H9 (cell line): ENCODE data around the gene ZCWPW2. TPM values are rescaled to one million over a fixed set of nuclear protein-coding genes. Genes with fewer than 3 reads are reported as not detected.
A peak's percentile ranks its signal among the peaks of the same experiment; 100 is the strongest.

Experiments
- DNase-seq: peaks from one replicate; pipeline ENCODE4 v3.0.0-alpha.2; 2017
- H2AFZ ChIP-seq: one replicate; pipeline ENCODE4 v1.6.1; 2013; ENCODE audit warnings: mild to moderate bottlenecking, low read length, control low read depth, moderate library complexity
- H2AK5ac ChIP-seq: 2 replicates; pipeline ENCODE4 v1.6.1; 2013; ENCODE audit warnings: low read length, control low read depth, mixed read lengths; ENCODE audit not compliant: insufficient read length
- H2BK120ac ChIP-seq: one replicate; pipeline ENCODE4 v1.6.1; 2013; ENCODE audit warnings: low read depth, mild to moderate bottlenecking, low read length, control low read depth, inconsistent platforms; ENCODE audit not compliant: poor library complexity, severe bottlenecking
- H2BK12ac ChIP-seq: 2 replicates; pipeline ENCODE4 v1.6.1; 2013; ENCODE audit warnings: low read length, control low read depth, mixed read lengths, low read depth; ENCODE audit not compliant: insufficient read length
- H2BK15ac ChIP-seq: 2 replicates; pipeline ENCODE4 v1.6.1; 2013; ENCODE audit warnings: low read depth, low read length, control low read depth
- H2BK20ac ChIP-seq: one replicate; pipeline ENCODE4 v1.6.1; 2013; ENCODE audit warnings: low read depth, mild to moderate bottlenecking, low read length, control low read depth, inconsistent platforms; ENCODE audit not compliant: poor library complexity, severe bottlenecking
- H2BK5ac ChIP-seq: 2 replicates; pipeline ENCODE4 v1.6.1; 2013; ENCODE audit warnings: low read length, control low read depth, mixed read lengths; ENCODE audit not compliant: insufficient read length
- H3K14ac ChIP-seq: 2 replicates; pipeline ENCODE4 v1.6.1; 2013; ENCODE audit warnings: low read length, control low read depth; ENCODE audit not compliant: insufficient read depth
- H3K18ac ChIP-seq: 2 replicates; pipeline ENCODE4 v1.6.1; 2013; ENCODE audit warnings: low read depth, mild to moderate bottlenecking, mixed read lengths, low read length, control low read depth; ENCODE audit not compliant: insufficient read length
- H3K23ac ChIP-seq: 2 replicates; pipeline ENCODE4 v1.6.1; 2013; ENCODE audit warnings: low read length, control low read depth, mixed read lengths, low read depth; ENCODE audit not compliant: insufficient read length
- H3K23me2 ChIP-seq: 2 replicates; pipeline ENCODE4 v1.6.1; 2013; ENCODE audit warnings: low read depth, mild to moderate bottlenecking, mixed read lengths, low read length, control low read depth; ENCODE audit not compliant: insufficient read length, poor library complexity, severe bottlenecking
- H3K27ac ChIP-seq: 2 replicates; pipeline ENCODE4 v1.5.1; 2013; ENCODE audit warnings: low read length, control low read depth, mixed read lengths, low read depth; ENCODE audit not compliant: insufficient read length
- H3K27me3 ChIP-seq: 2 replicates; pipeline ENCODE4 v1.6.1; 2013; ENCODE audit warnings: low read length, control low read depth, inconsistent platforms; ENCODE audit not compliant: insufficient read depth
- H3K4ac ChIP-seq: 2 replicates; pipeline ENCODE4 v1.6.1; 2013; ENCODE audit warnings: low read depth, mild to moderate bottlenecking, control low read depth, inconsistent platforms, low read length, moderate library complexity
- H3K4me1 ChIP-seq: 2 replicates; pipeline ENCODE4 v1.6.1; 2013; ENCODE audit warnings: low read length, control low read depth, inconsistent platforms; ENCODE audit not compliant: insufficient read depth
- H3K4me2 ChIP-seq: 2 replicates; pipeline ENCODE4 v1.6.1; 2013; ENCODE audit warnings: low read length, control low read depth, mixed read lengths; ENCODE audit not compliant: insufficient read length, insufficient read depth
- H3K56ac ChIP-seq: 2 replicates; pipeline ENCODE4 v1.6.1; 2013; ENCODE audit warnings: low read depth, mild to moderate bottlenecking, mixed read lengths, low read length, control low read depth; ENCODE audit not compliant: insufficient read length
- H3K79me1 ChIP-seq: 2 replicates; pipeline ENCODE4 v1.6.1; 2013; ENCODE audit warnings: low read depth, mild to moderate bottlenecking, moderate library complexity, low read length, control low read depth, inconsistent platforms; ENCODE audit not compliant: insufficient read depth, poor library complexity, severe bottlenecking
- H3K79me2 ChIP-seq: 2 replicates; pipeline ENCODE4 v1.6.1; 2013; ENCODE audit warnings: low read length, control low read depth, inconsistent platforms; ENCODE audit not compliant: insufficient read depth
- H3K9ac ChIP-seq: 2 replicates; pipeline ENCODE4 v1.6.1; 2013; ENCODE audit warnings: low read length, control low read depth, mixed read lengths; ENCODE audit not compliant: insufficient read length; ENCODE audit errors: extremely low read depth
- H3K9me3 ChIP-seq: one replicate; pipeline ENCODE4 v1.6.1; 2013; ENCODE audit warnings: low read depth, low read length, inconsistent platforms; ENCODE audit not compliant: control insufficient read depth
- H3T11ph ChIP-seq: one replicate; pipeline ENCODE4 v1.6.1; 2013; ENCODE audit warnings: mild to moderate bottlenecking, low read length, control low read depth, inconsistent platforms
- H4K20me1 ChIP-seq: one replicate; pipeline ENCODE4 v1.6.1; 2013; ENCODE audit not compliant: control insufficient read depth, insufficient read length, insufficient read depth
- H4K5ac ChIP-seq: 2 replicates; pipeline ENCODE4 v1.6.1; 2013; ENCODE audit warnings: low read depth, mild to moderate bottlenecking, mixed read lengths, low read length, control low read depth; ENCODE audit not compliant: insufficient read length
- H4K8ac ChIP-seq: replicated peaks from 2 replicates; pipeline ENCODE4 v1.6.1; 2013; ENCODE audit warnings: low read length, control low read depth, mixed read lengths, low read depth; ENCODE audit not compliant: insufficient read length
- H4K91ac ChIP-seq: 2 replicates; pipeline ENCODE4 v1.6.1; 2013; ENCODE audit warnings: low read depth, mild to moderate bottlenecking, moderate library complexity, mixed read lengths, low read length, control low read depth; ENCODE audit not compliant: insufficient read length
- H3K27ac Mint-ChIP-seq, 3 experiments: 2 replicates in 2 of 3; 3 replicates in 1 of 3; pipeline ENCODE4 v1.8.0; 2020 to 2021; ENCODE audit warnings: mixed read lengths in 3 of 3, mild to moderate bottlenecking in 1 of 3, moderate library complexity in 1 of 3
- H3K27me3 Mint-ChIP-seq: 2 replicates; pipeline ENCODE4 v1.8.0; 2021; ENCODE audit warnings: low read depth, mild to moderate bottlenecking, moderate library complexity, mixed read lengths
- H3K36me3 Mint-ChIP-seq, 3 experiments: 2 replicates in 2 of 3; 3 replicates in 1 of 3; pipeline ENCODE4 v1.8.0; 2020 to 2021; ENCODE audit warnings: low read depth in 3 of 3, mixed read lengths in 3 of 3; ENCODE audit not compliant: insufficient read depth in 1 of 3
- H3K4me1 Mint-ChIP-seq, 2 experiments: 2 replicates each; pipeline ENCODE4 v1.8.0; 2020; ENCODE audit warnings: mixed read lengths in 2 of 2
- H3K4me3 Mint-ChIP-seq, 2 experiments: 2 replicates in 1 of 2; 3 replicates in 1 of 2; pipeline ENCODE4 v1.8.0; 2020 to 2021; ENCODE audit warnings: mild to moderate bottlenecking in 2 of 2, mixed read lengths in 2 of 2, moderate library complexity in 1 of 2
- H3K9me3 Mint-ChIP-seq, 2 experiments: 2 replicates in 1 of 2; 3 replicates in 1 of 2; pipeline ENCODE4 v1.8.0; 2020; ENCODE audit warnings: mild to moderate bottlenecking in 2 of 2, mixed read lengths in 2 of 2, moderate library complexity in 1 of 2
- total RNA-seq: library from RNA; stranded (reverse); gene quantifications from 2 replicates; pipeline ENCODE4 v1.2.1, GENCODE V29; 2021
- TF ChIP-seq, protein P1 (sequence below): fragments of 200-600 bp; sonication (generic); conservative IDR thresholded peaks from 3 replicates; pipeline ENCODE4 v1.8.0; 2021; ENCODE audit warnings: antibody characterized with exemption, mild to moderate bottlenecking

ZCWPW2 gene
- total RNA-seq, 1 experiment from 2014 or later: 0.35 TPM

DNA sequence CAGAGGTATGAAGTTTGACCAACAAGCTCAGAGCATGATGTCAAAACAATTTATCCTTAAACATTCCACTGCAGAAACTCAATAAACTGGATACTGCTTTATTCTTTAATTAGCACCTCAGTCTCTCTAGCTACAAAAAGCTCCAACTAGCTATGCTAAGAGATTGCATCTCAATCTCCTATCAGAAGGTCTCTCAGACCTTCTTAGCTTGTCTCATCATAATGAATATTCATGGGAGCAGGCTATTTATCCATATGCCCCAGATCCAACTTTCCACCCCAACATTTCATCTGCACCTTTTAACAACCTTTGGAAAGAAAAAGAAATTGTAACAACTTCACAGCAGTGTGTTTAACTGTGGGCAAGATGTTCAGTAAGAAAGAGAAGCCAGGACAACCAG, 11.3 kb upstream of the ZCWPW2 start:
- DNase-seq: no peak
- no peaks in the 10 kb centered on the region for H3K9me3 Mint-ChIP-seq
- Histone ChIP-seq H2AK5ac (no peak overlapping the region), H3K23me2 (no peaks in the 10 kb centered on the region), H3K4me2 (no peak overlapping the region), H4K8ac (no peak overlapping the region), H3K4me1 (no peaks in the 10 kb centered on the region), H3K56ac (no peak overlapping the region), H3K23ac (no peak overlapping the region), H4K20me1 (no peaks in the 10 kb centered on the region), H2BK20ac (no peak overlapping the region), H2BK120ac (no peak overlapping the region), H2BK12ac (no peak overlapping the region), H3K79me1 (no peaks in the 10 kb centered on the region), H3K27ac (no peak overlapping the region), H2BK15ac (no peak overlapping the region), H4K91ac (no peak overlapping the region), H2BK5ac (no peak overlapping the region), H2AFZ (no peak overlapping the region), H3K27me3 (no peaks in the 10 kb centered on the region), H4K5ac (no peak overlapping the region), H3K14ac (no peak overlapping the region), H3K79me2 (no peaks in the 10 kb centered on the region), H3K18ac (no peak overlapping the region), H3K9me3 (no peaks in the 10 kb centered on the region), H3K9ac (no peak overlapping the region), H3T11ph (no peak overlapping the region), H3K4ac (no peak overlapping the region)
- 0 out of 7 replicates have a peak overlapping the region, but pooled peaks of 1 of the 3 experiments have one; percentile 21 for H3K27ac Mint-ChIP-seq
- H3K36me3 Mint-ChIP-seq: peaks cover 0 to 16% (median 9%) of the 10 kb centered on the region in 3 experiments; a peak in 6 of 7 replicates
- TF ChIP-seq, protein P1, sequence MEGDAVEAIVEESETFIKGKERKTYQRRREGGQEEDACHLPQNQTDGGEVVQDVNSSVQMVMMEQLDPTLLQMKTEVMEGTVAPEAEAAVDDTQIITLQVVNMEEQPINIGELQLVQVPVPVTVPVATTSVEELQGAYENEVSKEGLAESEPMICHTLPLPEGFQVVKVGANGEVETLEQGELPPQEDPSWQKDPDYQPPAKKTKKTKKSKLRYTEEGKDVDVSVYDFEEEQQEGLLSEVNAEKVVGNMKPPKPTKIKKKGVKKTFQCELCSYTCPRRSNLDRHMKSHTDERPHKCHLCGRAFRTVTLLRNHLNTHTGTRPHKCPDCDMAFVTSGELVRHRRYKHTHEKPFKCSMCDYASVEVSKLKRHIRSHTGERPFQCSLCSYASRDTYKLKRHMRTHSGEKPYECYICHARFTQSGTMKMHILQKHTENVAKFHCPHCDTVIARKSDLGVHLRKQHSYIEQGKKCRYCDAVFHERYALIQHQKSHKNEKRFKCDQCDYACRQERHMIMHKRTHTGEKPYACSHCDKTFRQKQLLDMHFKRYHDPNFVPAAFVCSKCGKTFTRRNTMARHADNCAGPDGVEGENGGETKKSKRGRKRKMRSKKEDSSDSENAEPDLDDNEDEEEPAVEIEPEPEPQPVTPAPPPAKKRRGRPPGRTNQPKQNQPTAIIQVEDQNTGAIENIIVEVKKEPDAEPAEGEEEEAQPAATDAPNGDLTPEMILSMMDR: no peak
- no peaks in the 10 kb centered on the region for H3K27me3 Mint-ChIP-seq
- no peaks in the 10 kb centered on the region for H3K4me1 Mint-ChIP-seq
- H3K4me3 Mint-ChIP-seq: no peak overlapping the region
